H9 (cell line): ENCODE data around the gene RPL14. TPM values are rescaled to one million over a fixed set of nuclear protein-coding genes. Genes with fewer than 3 reads are reported as not detected.

Experiments
- DNase-seq: peaks from one replicate; pipeline ENCODE4 v3.0.0-alpha.2; 2017
- H2AFZ ChIP-seq: one replicate; pipeline ENCODE4 v1.6.1; 2013; ENCODE audit warnings: mild to moderate bottlenecking, low read length, control low read depth, moderate library complexity
- H2AK5ac ChIP-seq: 2 replicates; pipeline ENCODE4 v1.6.1; 2013; ENCODE audit warnings: low read length, control low read depth, mixed read lengths; ENCODE audit not compliant: insufficient read length
- H2BK120ac ChIP-seq: one replicate; pipeline ENCODE4 v1.6.1; 2013; ENCODE audit warnings: low read depth, mild to moderate bottlenecking, low read length, control low read depth, inconsistent platforms; ENCODE audit not compliant: poor library complexity, severe bottlenecking
- H2BK12ac ChIP-seq: 2 replicates; pipeline ENCODE4 v1.6.1; 2013; ENCODE audit warnings: low read length, control low read depth, mixed read lengths, low read depth; ENCODE audit not compliant: insufficient read length
- H2BK15ac ChIP-seq: 2 replicates; pipeline ENCODE4 v1.6.1; 2013; ENCODE audit warnings: low read depth, low read length, control low read depth
- H2BK20ac ChIP-seq: one replicate; pipeline ENCODE4 v1.6.1; 2013; ENCODE audit warnings: low read depth, mild to moderate bottlenecking, low read length, control low read depth, inconsistent platforms; ENCODE audit not compliant: poor library complexity, severe bottlenecking
- H2BK5ac ChIP-seq: 2 replicates; pipeline ENCODE4 v1.6.1; 2013; ENCODE audit warnings: low read length, control low read depth, mixed read lengths; ENCODE audit not compliant: insufficient read length
- H3K14ac ChIP-seq: 2 replicates; pipeline ENCODE4 v1.6.1; 2013; ENCODE audit warnings: low read length, control low read depth; ENCODE audit not compliant: insufficient read depth
- H3K18ac ChIP-seq: 2 replicates; pipeline ENCODE4 v1.6.1; 2013; ENCODE audit warnings: low read depth, mild to moderate bottlenecking, mixed read lengths, low read length, control low read depth; ENCODE audit not compliant: insufficient read length
- H3K23ac ChIP-seq: 2 replicates; pipeline ENCODE4 v1.6.1; 2013; ENCODE audit warnings: low read length, control low read depth, mixed read lengths, low read depth; ENCODE audit not compliant: insufficient read length
- H3K23me2 ChIP-seq: 2 replicates; pipeline ENCODE4 v1.6.1; 2013; ENCODE audit warnings: low read depth, mild to moderate bottlenecking, mixed read lengths, low read length, control low read depth; ENCODE audit not compliant: insufficient read length, poor library complexity, severe bottlenecking
- H3K27ac ChIP-seq: 2 replicates; pipeline ENCODE4 v1.5.1; 2013; ENCODE audit warnings: low read length, control low read depth, mixed read lengths, low read depth; ENCODE audit not compliant: insufficient read length
- H3K27me3 ChIP-seq: 2 replicates; pipeline ENCODE4 v1.6.1; 2013; ENCODE audit warnings: low read length, control low read depth, inconsistent platforms; ENCODE audit not compliant: insufficient read depth
- H3K4ac ChIP-seq: 2 replicates; pipeline ENCODE4 v1.6.1; 2013; ENCODE audit warnings: low read depth, mild to moderate bottlenecking, control low read depth, inconsistent platforms, low read length, moderate library complexity
- H3K4me1 ChIP-seq: 2 replicates; pipeline ENCODE4 v1.6.1; 2013; ENCODE audit warnings: low read length, control low read depth, inconsistent platforms; ENCODE audit not compliant: insufficient read depth
- H3K4me2 ChIP-seq: 2 replicates; pipeline ENCODE4 v1.6.1; 2013; ENCODE audit warnings: low read length, control low read depth, mixed read lengths; ENCODE audit not compliant: insufficient read length, insufficient read depth
- H3K56ac ChIP-seq: 2 replicates; pipeline ENCODE4 v1.6.1; 2013; ENCODE audit warnings: low read depth, mild to moderate bottlenecking, mixed read lengths, low read length, control low read depth; ENCODE audit not compliant: insufficient read length
- H3K79me1 ChIP-seq: 2 replicates; pipeline ENCODE4 v1.6.1; 2013; ENCODE audit warnings: low read depth, mild to moderate bottlenecking, moderate library complexity, low read length, control low read depth, inconsistent platforms; ENCODE audit not compliant: insufficient read depth, poor library complexity, severe bottlenecking
- H3K79me2 ChIP-seq: 2 replicates; pipeline ENCODE4 v1.6.1; 2013; ENCODE audit warnings: low read length, control low read depth, inconsistent platforms; ENCODE audit not compliant: insufficient read depth
- H3K9ac ChIP-seq: 2 replicates; pipeline ENCODE4 v1.6.1; 2013; ENCODE audit warnings: low read length, control low read depth, mixed read lengths; ENCODE audit not compliant: insufficient read length; ENCODE audit errors: extremely low read depth
- H3K9me3 ChIP-seq: one replicate; pipeline ENCODE4 v1.6.1; 2013; ENCODE audit warnings: low read depth, low read length, inconsistent platforms; ENCODE audit not compliant: control insufficient read depth
- H3T11ph ChIP-seq: one replicate; pipeline ENCODE4 v1.6.1; 2013; ENCODE audit warnings: mild to moderate bottlenecking, low read length, control low read depth, inconsistent platforms
- H4K20me1 ChIP-seq: one replicate; pipeline ENCODE4 v1.6.1; 2013; ENCODE audit not compliant: control insufficient read depth, insufficient read length, insufficient read depth
- H4K5ac ChIP-seq: 2 replicates; pipeline ENCODE4 v1.6.1; 2013; ENCODE audit warnings: low read depth, mild to moderate bottlenecking, mixed read lengths, low read length, control low read depth; ENCODE audit not compliant: insufficient read length
- H4K8ac ChIP-seq: replicated peaks from 2 replicates; pipeline ENCODE4 v1.6.1; 2013; ENCODE audit warnings: low read length, control low read depth, mixed read lengths, low read depth; ENCODE audit not compliant: insufficient read length
- H4K91ac ChIP-seq: 2 replicates; pipeline ENCODE4 v1.6.1; 2013; ENCODE audit warnings: low read depth, mild to moderate bottlenecking, moderate library complexity, mixed read lengths, low read length, control low read depth; ENCODE audit not compliant: insufficient read length
- H3K27ac Mint-ChIP-seq, 3 experiments: 2 replicates in 2 of 3; 3 replicates in 1 of 3; pipeline ENCODE4 v1.8.0; 2020 to 2021; ENCODE audit warnings: mixed read lengths in 3 of 3, mild to moderate bottlenecking in 1 of 3, moderate library complexity in 1 of 3
- H3K27me3 Mint-ChIP-seq: 2 replicates; pipeline ENCODE4 v1.8.0; 2021; ENCODE audit warnings: low read depth, mild to moderate bottlenecking, moderate library complexity, mixed read lengths
- H3K36me3 Mint-ChIP-seq, 3 experiments: 2 replicates in 2 of 3; 3 replicates in 1 of 3; pipeline ENCODE4 v1.8.0; 2020 to 2021; ENCODE audit warnings: low read depth in 3 of 3, mixed read lengths in 3 of 3; ENCODE audit not compliant: insufficient read depth in 1 of 3
- H3K4me1 Mint-ChIP-seq, 2 experiments: 2 replicates each; pipeline ENCODE4 v1.8.0; 2020; ENCODE audit warnings: mixed read lengths in 2 of 2
- H3K4me3 Mint-ChIP-seq, 2 experiments: 2 replicates in 1 of 2; 3 replicates in 1 of 2; pipeline ENCODE4 v1.8.0; 2020 to 2021; ENCODE audit warnings: mild to moderate bottlenecking in 2 of 2, mixed read lengths in 2 of 2, moderate library complexity in 1 of 2
- H3K9me3 Mint-ChIP-seq, 2 experiments: 2 replicates in 1 of 2; 3 replicates in 1 of 2; pipeline ENCODE4 v1.8.0; 2020; ENCODE audit warnings: mild to moderate bottlenecking in 2 of 2, mixed read lengths in 2 of 2, moderate library complexity in 1 of 2
- CTCF ChIP-seq: fragments of 200-600 bp; sonication (generic); conservative IDR thresholded peaks from 3 replicates; pipeline ENCODE4 v1.8.0; 2021; ENCODE audit warnings: antibody characterized with exemption, mild to moderate bottlenecking
- WGBS: extraction: QIAGEN DNeasy Blood & Tissue Kit; methylation state at CpG from one replicate; pipeline ENCODE4 v1.1.7; 2013; ENCODE audit warnings: missing lambda C conversion rate, low lambda C conversion rate, mixed read lengths; ENCODE audit not compliant: insufficient read length; ENCODE audit errors: extremely low coverage; 5-methylcytosine and 5-hydroxymethylcytosine counted together
- long read RNA-seq: library from polyadenylated mRNA; unstranded; transcript quantifications from one replicate; pipeline ENCODE4 v2.0.0, GENCODE V29; 2020
- total RNA-seq: library from RNA; stranded (reverse); gene quantifications from 2 replicates; pipeline ENCODE4 v1.2.1, GENCODE V29; 2021

Gene RPL14
- 2,490 and 2,505 TPM in 2 replicates for total RNA-seq
- long read RNA-seq, full-length matches to known transcripts = 578 of 605 reads
- long read RNA-seq, partial matches to known transcripts = 8 of 605 reads
- long read RNA-seq, other reads (novel, unspliced or antisense) = 19 of 605 reads

GRCh38 chr3:40456940-40457823 lies at the start of gene RPL14:
Gene RPL14, plus strand, starts transcription at chr3:40457339. Its CDS starts 133 bp downstream, at chr3:40457472.
- Histone ChIP-seq H3K9me3 (no peaks in the 10 kb centered on the region), H3K23me2 (peaks cover 11% of the 10 kb centered on the region), H3K23ac (no peak within 1 kb of the TSS), H3K14ac (peak within 1 kb of the TSS; percentile 80), H2AFZ (no peak within 1 kb of the TSS), H3K56ac (no peak within 1 kb of the TSS), H4K20me1 (peaks cover 2% of the 10 kb centered on the region), H2AK5ac (no peak within 1 kb of the TSS), H3K18ac (no peak within 1 kb of the TSS), H2BK5ac (no peak within 1 kb of the TSS), H4K8ac (no peak within 1 kb of the TSS), H4K5ac (no peak within 1 kb of the TSS), H2BK12ac (no peak within 1 kb of the TSS), H3K27ac (no peak within 1 kb of the TSS), H3K9ac (peak within 1 kb of the TSS; percentile 97), H3K27me3 (no peaks in the 10 kb centered on the region), H2BK15ac (no peak within 1 kb of the TSS; the same call in 1 of the 2 replicates), H3K79me1 (no peaks in the 10 kb centered on the region), H4K91ac (no peak within 1 kb of the TSS), H3K4me1 (0 out of 2 replicates have a peak, but pooled peaks cover 1% of the 10 kb centered on the region), H2BK120ac (no peak within 1 kb of the TSS), H3T11ph (no peak within 1 kb of the TSS), H3K4me2 (peak within 1 kb of the TSS; percentile 70), H2BK20ac (no peak within 1 kb of the TSS), H3K79me2 (peaks cover 10% of the 10 kb centered on the region; the same call in 1 of the 2 replicates), H3K4ac (no peak within 1 kb of the TSS)
- DNase-seq = peak; percentile 94
- no CpG with 5 or more reads among the region's 79 CpGs for WGBS
- Mint-ChIP-seq H3K4me3 (peak within 1 kb of the TSS; percentile 81 to 85), H3K9me3 (no peaks in the 10 kb centered on the region), H3K27me3 (peaks cover 3% of the 10 kb centered on the region; the same call in 1 of the 2 replicates), H3K4me1 (peaks cover 19 to 29% of the 10 kb centered on the region in 2 experiments), H3K36me3 (peaks cover 34 to 49% (median 42%) of the 10 kb centered on the region in 3 experiments), H3K27ac (peak within 1 kb of the TSS; percentile 95 to 97 (median 96))
- TF ChIP-seq CTCF = no peak
